DMS153 (cell line): ENCODE data around the gene GART.
"Not testable (repeated sequence)": the region's sequence is repeated elsewhere in the genome, so short reads cannot be mapped to it uniquely, and the experiment has no call there.

Experiments
- DNase-seq: peaks from one replicate; lab custom pipeline; 2025; lab: John Stamatoyannopoulos, UW

The GART gene

DNA sequence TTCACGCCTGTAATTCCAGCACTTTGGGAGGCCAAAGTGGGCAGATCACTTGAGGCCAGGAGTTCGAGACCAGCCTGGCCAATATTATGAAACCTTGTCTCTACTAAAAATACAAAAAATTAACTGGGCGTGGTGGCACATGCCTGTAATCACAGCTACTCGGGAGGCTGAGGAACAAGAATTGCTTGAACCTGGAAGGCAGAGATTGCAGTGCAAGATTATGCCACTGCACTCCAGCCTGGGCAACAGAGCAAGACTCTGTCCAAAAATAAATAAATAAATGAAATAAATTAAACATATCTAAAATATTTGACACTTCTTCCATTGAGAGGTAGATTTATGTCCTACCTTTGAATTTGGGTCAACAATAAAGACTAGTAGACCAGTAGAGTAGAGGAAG lies 72.7 kb downstream of the GART start:
- DNase-seq = not testable (repeated sequence)

DNA sequence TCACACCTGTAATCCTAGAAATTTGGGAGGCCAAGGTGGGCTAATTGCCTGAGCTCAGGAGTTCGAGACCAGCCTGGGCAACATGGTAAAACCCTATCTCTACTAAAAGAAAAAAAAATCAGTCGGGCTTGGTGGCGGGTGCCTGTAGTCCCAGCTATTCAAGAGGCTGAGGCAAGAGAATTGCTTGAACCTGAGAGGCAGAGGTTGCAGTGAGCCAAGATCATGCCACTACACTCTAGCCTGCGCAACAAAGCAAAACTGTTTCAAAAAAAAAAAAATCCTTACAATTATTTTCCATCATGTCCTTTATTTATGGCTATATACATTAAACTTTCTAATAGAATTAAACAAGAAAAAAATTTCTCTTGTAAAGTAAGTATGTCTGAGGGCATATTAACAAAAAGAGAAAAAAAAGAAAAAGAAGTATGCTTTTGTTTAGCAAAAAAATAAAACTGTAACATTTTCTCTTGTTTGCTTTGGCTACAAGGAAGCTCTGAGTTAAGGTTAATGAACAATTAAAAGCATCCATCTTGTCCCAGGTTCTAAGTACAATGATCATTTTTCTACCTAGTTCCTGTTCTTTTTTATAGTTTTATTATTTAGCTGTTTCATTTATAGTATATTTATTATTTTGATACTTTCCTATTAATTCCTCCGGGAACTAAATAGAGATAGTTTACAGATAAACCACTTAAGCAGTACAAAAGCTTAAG lies 80.2 kb downstream of the GART start:
- no peak for DNase-seq

DNA sequence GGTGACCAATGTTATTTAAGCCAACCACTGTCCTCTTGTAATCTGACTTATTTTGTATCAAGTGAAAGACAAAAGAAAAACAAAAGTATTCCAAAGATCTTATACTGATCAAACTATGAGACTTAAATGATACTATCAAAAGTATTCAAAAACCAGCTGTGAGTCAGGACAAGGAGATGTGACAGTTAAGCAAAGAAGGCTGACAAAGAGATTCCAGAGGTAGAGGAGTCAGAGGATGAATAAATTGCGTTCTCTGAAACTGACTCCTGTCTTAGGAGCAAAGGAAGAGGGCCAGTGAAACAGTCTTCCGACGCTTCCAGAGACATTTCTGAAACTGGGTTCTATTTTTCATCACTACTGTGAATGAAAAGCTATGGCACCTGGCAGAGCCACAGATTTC lies 83.1 kb downstream of the GART start:
- DNase-seq = no peak

DNA sequence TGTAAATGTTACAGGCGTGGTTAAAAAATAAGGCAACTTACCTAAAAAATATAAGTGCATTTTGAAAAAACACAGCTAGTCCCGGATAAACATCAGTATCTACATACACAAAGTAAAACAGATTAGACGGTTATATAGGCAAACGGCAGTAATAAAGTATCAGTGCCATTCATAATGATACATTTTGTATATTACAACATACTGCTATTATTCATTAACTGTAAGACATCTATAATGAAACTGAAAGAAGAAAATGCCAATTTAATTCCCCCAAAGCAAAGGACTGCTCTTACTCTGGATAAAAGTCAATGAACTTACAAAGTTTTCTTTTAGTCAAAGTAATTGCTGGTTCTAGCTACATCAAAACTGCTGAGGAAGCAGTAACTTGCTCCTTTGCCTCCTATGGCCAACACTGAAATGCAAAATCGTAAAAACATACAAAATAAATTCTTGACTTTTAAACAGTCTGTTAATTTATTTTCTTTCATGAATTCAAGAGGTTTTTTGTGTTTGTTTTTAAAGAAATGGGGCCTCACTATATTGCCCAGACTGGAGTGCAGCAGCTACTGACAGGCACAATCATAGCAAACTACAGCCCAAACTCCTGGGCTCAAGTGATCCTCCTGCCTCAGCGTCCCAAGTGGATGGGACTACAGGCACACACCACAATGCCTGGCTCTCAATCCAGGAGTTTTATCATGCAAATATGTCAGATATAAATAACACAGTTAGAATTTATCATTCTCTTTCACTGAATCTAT lies 86.1 kb downstream of the GART start:
- no peak for DNase-seq
